K562 (cell line): ENCODE measurements around the gene CCDC47. TPM values are rescaled to one million over a fixed set of nuclear protein-coding genes. Genes with fewer than 3 reads are reported as not detected.
A peak's percentile ranks its signal among the peaks of the same experiment; 100 is the strongest.

Experiments
- ELF4 ChIP-seq: fragments of 450-650 bp; formaldehyde crosslinking; IDR thresholded peaks from 2 replicates; pipeline ENCODE4 v1.4.0; 2022; ENCODE audit warnings: missing genetic modification characterization
- EP400 ChIP-seq: fragments of 450-650 bp; IDR thresholded peaks from 2 replicates; pipeline ENCODE4 v1.6.1; 2017; ENCODE audit warnings: antibody characterized with exemption, mild to moderate bottlenecking, moderate library complexity
- ERF ChIP-seq: fragments of 450-650 bp; formaldehyde crosslinking; IDR thresholded peaks from 2 replicates; pipeline ENCODE4 v1.4.0; 2020; ENCODE audit warnings: mild to moderate bottlenecking, mixed read lengths
- FOS ChIP-seq: IDR thresholded peaks from 3 replicates; pipeline ENCODE4 v1.6.1; 2011; ENCODE audit not compliant: insufficient read length; ENCODE audit errors: extremely low read depth
- ILK ChIP-seq: fragments of 450-650 bp; IDR thresholded peaks from 2 replicates; pipeline ENCODE4 v1.6.1; 2016; ENCODE audit warnings: missing genetic modification characterization, low read depth, mild to moderate bottlenecking, missing compliant biosample characterization, moderate library complexity, borderline replicate concordance
- KAT8 ChIP-seq: fragments of 450-650 bp; IDR thresholded peaks from 2 replicates; pipeline ENCODE4 v1.6.1; 2016; ENCODE audit warnings: low read depth, mild to moderate bottlenecking
- MAFG ChIP-seq: fragments of 450-650 bp; conservative IDR thresholded peaks from 2 replicates; pipeline ENCODE4 v1.6.1; 2016; ENCODE audit warnings: missing genetic modification characterization, missing compliant biosample characterization
- MCM3 ChIP-seq: fragments of 450-650 bp; IDR thresholded peaks from 2 replicates; pipeline ENCODE4 v1.6.1; 2016
- RBM15 ChIP-seq: fragments of 200-400 bp; formaldehyde crosslinking; IDR thresholded peaks from 2 replicates; pipeline ENCODE4 v1.6.1; 2018; ENCODE audit warnings: mild to moderate bottlenecking, low read length, moderate library complexity; ENCODE audit not compliant: insufficient read depth
- RFX1 ChIP-seq: fragments of 450-650 bp; IDR thresholded peaks from 2 replicates; pipeline ENCODE4 v1.6.1; 2016; ENCODE audit warnings: mild to moderate bottlenecking, moderate library complexity
- SAFB2 ChIP-seq: fragments of 200-400 bp; formaldehyde crosslinking; IDR thresholded peaks from 2 replicates; pipeline ENCODE4 v1.6.1; 2018; ENCODE audit warnings: borderline replicate concordance, low read length, low read depth, moderate library complexity; ENCODE audit not compliant: severe bottlenecking
- SIN3B ChIP-seq: fragments of 450-650 bp; IDR thresholded peaks from 2 replicates; pipeline ENCODE4 v1.6.1; 2017; ENCODE audit warnings: low read depth, mild to moderate bottlenecking, moderate library complexity
- SMARCE1 ChIP-seq: fragments of 450-650 bp; IDR thresholded peaks from 2 replicates; pipeline ENCODE4 v1.7.1; 2016; ENCODE audit warnings: mild to moderate bottlenecking
- TCF15 ChIP-seq: fragments of 250-450 bp; sonication (Bioruptor Pico); IDR thresholded peaks from 2 replicates; pipeline ENCODE4 v1.8.0; 2022; ENCODE audit warnings: moderate library complexity, mild to moderate bottlenecking, inconsistent platforms
- TEAD2 ChIP-seq: fragments of 450-650 bp; IDR thresholded peaks from 2 replicates; pipeline ENCODE4 v1.6.1; 2016; ENCODE audit warnings: missing genetic modification characterization, control low read depth, missing compliant biosample characterization
- USF1 ChIP-seq: sonication (generic); formaldehyde crosslinking; IDR thresholded peaks from 2 replicates; pipeline ENCODE4 v1.9.0; 2022; ENCODE audit warnings: mild to moderate bottlenecking, missing genetic modification reagents
- ZNF174 ChIP-seq: fragments of 250-450 bp; sonication (Bioruptor Pico); IDR thresholded peaks from 2 replicates; pipeline ENCODE4 v1.4.0; 2020; ENCODE audit warnings: mild to moderate bottlenecking
- ZNF277 ChIP-seq: fragments of 250-450 bp; sonication (Bioruptor Pico); IDR thresholded peaks from 2 replicates; pipeline ENCODE4 v1.8.0; 2022; ENCODE audit warnings: inconsistent platforms, mild to moderate bottlenecking, moderate library complexity, borderline replicate concordance
- ZNF311 ChIP-seq: fragments of 250-450 bp; sonication (Bioruptor Pico); IDR thresholded peaks from 2 replicates; pipeline ENCODE4 v1.4.0; 2020; ENCODE audit warnings: mild to moderate bottlenecking, moderate library complexity
- ZNF766 ChIP-seq: fragments of 200-800 bp; sonication (Bioruptor generic); conservative IDR thresholded peaks from 2 replicates; pipeline ENCODE4 v1.6.1; 2016; ENCODE audit warnings: missing genetic modification characterization, missing compliant biosample characterization
- polyA plus RNA-seq, 8 experiments: library from polyadenylated mRNA; depleted of rRNA in 4 of 8; stranded (reverse) in 5 of 8; unstranded in 3 of 8; fragments of >200 nt; fragmentation: Nextera tagmentation in 2 of 8; fragmentation: Illumina TruSeq in 1 of 8; extraction: Ambion mirVana in 2 of 8; extraction: Trizol in 1 of 8; gene quantifications; 2 replicates each; pipeline versions ENCODE4 v1.2.1 to v1.2.3, GENCODE V29; 2011 to 2014; ENCODE audit warnings: inconsistent platforms in 1 of 8, missing spikeins in 1 of 8
- total RNA-seq, 7 experiments: library from RNA; depleted of rRNA in 6 of 7; stranded (reverse); fragments of >200 nt in 6 of 7; fragmentation: Illumina TruSeq in 2 of 7; extraction: Trizol in 2 of 7; gene quantifications; 2 replicates each; pipeline versions ENCODE4 v1.2.1 to v1.2.3, GENCODE V29; 2011 to 2021; ENCODE audit warnings: low replicate concordance in 1 of 7
- TF ChIP-seq, protein P1 (sequence below): fragments of 250-450 bp; sonication (Bioruptor Pico); IDR thresholded peaks from 2 replicates; pipeline ENCODE4 v1.5.0; 2020; ENCODE audit warnings: mild to moderate bottlenecking, borderline replicate concordance
- TF ChIP-seq, protein P2 (sequence below): sonication (generic); formaldehyde crosslinking; IDR thresholded peaks from 2 replicates; pipeline ENCODE4 v1.8.0; 2022; ENCODE audit warnings: missing genetic modification reagents, mild to moderate bottlenecking, borderline replicate concordance

The CCDC47 gene
- total and polyA plus RNA-seq, 9 of the 15 experiments (the other 6 are each of a cell fraction or from before 2014, with no cell fraction given), result 15.5 to 162 (median 122) TPM

GRCh38 chr17:63741408-63742173 is 31.8 kb downstream of the CCDC47 start, which contains the start of gene STRADA (continued):
- no peak for TF ChIP-seq KAT8
- TF ChIP-seq, protein P1, sequence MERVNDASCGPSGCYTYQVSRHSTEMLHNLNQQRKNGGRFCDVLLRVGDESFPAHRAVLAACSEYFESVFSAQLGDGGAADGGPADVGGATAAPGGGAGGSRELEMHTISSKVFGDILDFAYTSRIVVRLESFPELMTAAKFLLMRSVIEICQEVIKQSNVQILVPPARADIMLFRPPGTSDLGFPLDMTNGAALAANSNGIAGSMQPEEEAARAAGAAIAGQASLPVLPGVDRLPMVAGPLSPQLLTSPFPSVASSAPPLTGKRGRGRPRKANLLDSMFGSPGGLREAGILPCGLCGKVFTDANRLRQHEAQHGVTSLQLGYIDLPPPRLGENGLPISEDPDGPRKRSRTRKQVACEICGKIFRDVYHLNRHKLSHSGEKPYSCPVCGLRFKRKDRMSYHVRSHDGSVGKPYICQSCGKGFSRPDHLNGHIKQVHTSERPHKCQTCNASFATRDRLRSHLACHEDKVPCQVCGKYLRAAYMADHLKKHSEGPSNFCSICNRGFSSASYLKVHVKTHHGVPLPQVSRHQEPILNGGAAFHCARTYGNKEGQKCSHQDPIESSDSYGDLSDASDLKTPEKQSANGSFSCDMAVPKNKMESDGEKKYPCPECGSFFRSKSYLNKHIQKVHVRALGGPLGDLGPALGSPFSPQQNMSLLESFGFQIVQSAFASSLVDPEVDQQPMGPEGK, result no peak
- no peak for TF ChIP-seq RBM15
- no peak for TF ChIP-seq SMARCE1
- peak; percentile 72; the same call in 1 of the 2 replicates for TF ChIP-seq ERF
- no peak for TF ChIP-seq ELF4
- no peak for TF ChIP-seq ILK (tag)
- no peak for TF ChIP-seq TCF15 (CRISPR knock-in tag)
- TF ChIP-seq ZNF277 (CRISPR knock-in tag), result no peak
- no peak for TF ChIP-seq ZNF174 (CRISPR knock-in tag)
- no peak for TF ChIP-seq SAFB2
- no peak for TF ChIP-seq MCM3
- peak; percentile 74 for TF ChIP-seq EP400
- TF ChIP-seq FOS, result no peak
- TF ChIP-seq SIN3B, result no peak; the same call in 1 of the 2 replicates
- TF ChIP-seq, protein P2, sequence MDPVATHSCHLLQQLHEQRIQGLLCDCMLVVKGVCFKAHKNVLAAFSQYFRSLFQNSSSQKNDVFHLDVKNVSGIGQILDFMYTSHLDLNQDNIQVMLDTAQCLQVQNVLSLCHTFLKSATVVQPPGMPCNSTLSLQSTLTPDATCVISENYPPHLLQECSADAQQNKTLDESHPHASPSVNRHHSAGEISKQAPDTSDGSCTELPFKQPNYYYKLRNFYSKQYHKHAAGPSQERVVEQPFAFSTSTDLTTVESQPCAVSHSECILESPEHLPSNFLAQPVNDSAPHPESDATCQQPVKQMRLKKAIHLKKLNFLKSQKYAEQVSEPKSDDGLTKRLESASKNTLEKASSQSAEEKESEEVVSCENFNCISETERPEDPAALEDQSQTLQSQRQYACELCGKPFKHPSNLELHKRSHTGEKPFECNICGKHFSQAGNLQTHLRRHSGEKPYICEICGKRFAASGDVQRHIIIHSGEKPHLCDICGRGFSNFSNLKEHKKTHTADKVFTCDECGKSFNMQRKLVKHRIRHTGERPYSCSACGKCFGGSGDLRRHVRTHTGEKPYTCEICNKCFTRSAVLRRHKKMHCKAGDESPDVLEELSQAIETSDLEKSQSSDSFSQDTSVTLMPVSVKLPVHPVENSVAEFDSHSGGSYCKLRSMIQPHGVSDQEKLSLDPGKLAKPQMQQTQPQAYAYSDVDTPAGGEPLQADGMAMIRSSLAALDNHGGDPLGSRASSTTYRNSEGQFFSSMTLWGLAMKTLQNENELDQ, result no peak
- no peak for TF ChIP-seq ZNF311 (CRISPR knock-in tag)
- TF ChIP-seq TEAD2, result no peak
- TF ChIP-seq ZNF766 (CRISPR knock-in tag), result peak; percentile 48; the same call in 1 of the 2 replicates
- TF ChIP-seq USF1 (CRISPR knock-in tag), result no peak
- TF ChIP-seq MAFG, result no peak
- TF ChIP-seq RFX1, result peak; percentile 54; the same call in 1 of the 2 replicates
